ENCODE results near the gene FBXO7.

FBXO7 gene

GRCh38 chr22:32527756-32528155 is 53.1 kb downstream of the FBXO7 start:
- peaks cover 19 to 40% (median 35%) of the 10 kb centered on the region in 5 donors for H3K4me1 ChIP-seq (ENCODE audit: control insufficient read depth in 5 of 5, insufficient read depth in 5 of 5, low read length in 5 of 5)
- H3K9ac ChIP-seq (ENCODE audit: low read length in 5 of 5) = no peak overlapping the region
- H3K4me3 ChIP-seq (ENCODE audit: low read depth in 1 of 5, low read length in 5 of 5) = no peak overlapping the region
- H3K27me3 ChIP-seq (ENCODE audit: control insufficient read depth in 5 of 5, insufficient read depth in 4 of 5, low read length in 5 of 5) = peaks cover 0 to 8% (median 0%) of the 10 kb centered on the region in 5 donors
- no peaks in the 10 kb centered on the region for H3K36me3 ChIP-seq (ENCODE audit: control insufficient read depth in 5 of 5, insufficient read depth in 5 of 5, low read length in 5 of 5)
- H3K27ac ChIP-seq (ENCODE audit: low read depth, low read length) = no peak overlapping the region
- no peaks in the 10 kb centered on the region for H3K9me3 ChIP-seq (ENCODE audit: control insufficient read depth in 5 of 5, low read length in 5 of 5)

- H3K9ac ChIP-seq (ENCODE audit: low read length in 5 of 5) = no peak overlapping the region
- peaks cover 23 to 46% (median 40%) of the 10 kb centered on the region in 5 donors for H3K4me1 ChIP-seq (ENCODE audit: control insufficient read depth in 5 of 5, insufficient read depth in 5 of 5, low read length in 5 of 5)
- no peak overlapping the region for H3K4me3 ChIP-seq (ENCODE audit: low read depth in 1 of 5, low read length in 5 of 5)
- no peaks in the 10 kb centered on the region for H3K36me3 ChIP-seq (ENCODE audit: control insufficient read depth in 5 of 5, insufficient read depth in 5 of 5, low read length in 5 of 5)
- H3K9me3 ChIP-seq (ENCODE audit: control insufficient read depth in 5 of 5, low read length in 5 of 5) = no peaks in the 10 kb centered on the region
- peaks cover 0 to 10% (median 0%) of the 10 kb centered on the region in 5 donors for H3K27me3 ChIP-seq (ENCODE audit: control insufficient read depth in 5 of 5, insufficient read depth in 4 of 5, low read length in 5 of 5)
- no peak overlapping the region for H3K27ac ChIP-seq (ENCODE audit: low read depth, low read length)
These were observed 53.7 kb downstream of the FBXO7 start for GRCh38 chr22:32528316-32528715.

DNA sequence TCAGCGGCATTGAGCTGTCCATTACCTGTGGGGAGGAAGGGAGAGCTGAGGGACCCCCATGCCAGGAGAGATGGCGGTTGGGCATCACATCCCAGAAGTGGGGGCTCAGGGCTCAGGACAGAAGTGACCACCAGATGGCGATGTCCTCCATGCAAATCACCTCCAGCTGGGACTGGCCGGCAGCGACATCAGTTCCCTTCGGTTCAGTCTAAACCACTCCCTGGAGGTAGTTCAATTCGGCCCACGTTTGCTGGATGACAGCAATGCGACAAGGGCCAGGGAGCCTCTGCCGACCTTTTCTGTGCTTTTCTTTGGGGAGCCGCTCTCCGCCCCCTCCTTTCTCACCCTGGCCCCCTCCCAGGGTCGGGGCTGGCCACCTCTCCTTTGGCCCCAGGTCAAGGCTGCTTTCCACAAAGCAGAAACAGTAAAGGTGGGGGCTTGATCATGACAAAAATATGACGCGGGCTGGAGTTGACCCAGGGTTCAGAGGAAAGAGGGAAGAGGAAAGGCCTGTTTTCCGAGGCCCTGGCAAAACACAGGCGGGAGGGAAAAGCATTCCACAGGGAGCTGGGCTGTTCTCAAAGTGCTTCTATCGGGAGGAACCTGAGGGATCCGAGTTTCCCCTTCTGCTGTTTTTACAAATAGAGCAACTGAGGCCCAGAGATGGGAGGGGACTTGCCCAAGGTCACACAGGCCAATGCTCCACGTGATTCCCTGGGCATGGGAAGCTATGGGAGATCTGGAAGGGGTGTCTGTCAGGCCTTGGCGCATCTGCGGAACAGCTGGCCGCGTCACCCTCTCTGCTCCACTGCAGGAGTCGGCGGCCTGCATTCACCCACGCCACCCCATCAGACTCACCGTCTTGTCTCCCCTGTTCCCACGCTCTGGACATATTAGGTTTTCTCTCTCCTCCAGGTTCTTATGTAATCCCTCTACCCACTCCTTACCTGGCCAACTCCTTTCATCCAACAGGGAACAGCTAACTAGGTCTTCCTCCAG is 54.7 kb downstream of the FBXO7 start:
- Histone ChIP-seq H3K9ac (ENCODE audit: low read length in 5 of 5) (peak overlapping the region in 1 of 5 donors; percentile 43), H3K27ac (ENCODE audit: low read depth, low read length) (peak overlapping the region; percentile 81), H3K4me1 (ENCODE audit: control insufficient read depth in 5 of 5, insufficient read depth in 5 of 5, low read length in 5 of 5) (peaks cover 31 to 55% (median 49%) of the 10 kb centered on the region in 5 donors), H3K9me3 (ENCODE audit: control insufficient read depth in 5 of 5, low read length in 5 of 5) (no peaks in the 10 kb centered on the region), H3K27me3 (ENCODE audit: control insufficient read depth in 5 of 5, insufficient read depth in 4 of 5, low read length in 5 of 5) (peaks cover 0 to 16% (median 0%) of the 10 kb centered on the region in 5 donors), H3K36me3 (ENCODE audit: control insufficient read depth in 5 of 5, insufficient read depth in 5 of 5, low read length in 5 of 5) (no peaks in the 10 kb centered on the region), H3K4me3 (ENCODE audit: low read depth in 1 of 5, low read length in 5 of 5) (peak overlapping the region in 1 of 5 donors; percentile 17)

GRCh38 chr22:32531228-32531627 is 56.6 kb downstream of the FBXO7 start:
- Histone ChIP-seq H3K4me3 (ENCODE audit: low read depth in 1 of 5, low read length in 5 of 5) (no peak overlapping the region), H3K36me3 (ENCODE audit: control insufficient read depth in 5 of 5, insufficient read depth in 5 of 5, low read length in 5 of 5) (no peaks in the 10 kb centered on the region), H3K27ac (ENCODE audit: low read depth, low read length) (peak overlapping the region; percentile 81), H3K9me3 (ENCODE audit: control insufficient read depth in 5 of 5, low read length in 5 of 5) (no peaks in the 10 kb centered on the region), H3K4me1 (ENCODE audit: control insufficient read depth in 5 of 5, insufficient read depth in 5 of 5, low read length in 5 of 5) (peaks cover 33 to 74% (median 60%) of the 10 kb centered on the region in 5 donors), H3K9ac (ENCODE audit: low read length in 5 of 5) (peak overlapping the region in 1 of 5 donors; percentile 77), H3K27me3 (ENCODE audit: control insufficient read depth in 5 of 5, insufficient read depth in 4 of 5, low read length in 5 of 5) (peaks cover 0 to 16% (median 0%) of the 10 kb centered on the region in 5 donors)

GRCh38 chr22:32531931-32532819 is 57.6 kb downstream of the FBXO7 start:
- no peaks in the 10 kb centered on the region for H3K9me3 ChIP-seq (ENCODE audit: control insufficient read depth in 5 of 5, low read length in 5 of 5)
- H3K27me3 ChIP-seq (ENCODE audit: control insufficient read depth in 5 of 5, insufficient read depth in 4 of 5, low read length in 5 of 5) = peaks cover 0 to 16% (median 0%) of the 10 kb centered on the region in 5 donors
- no peaks in the 10 kb centered on the region for H3K36me3 ChIP-seq (ENCODE audit: control insufficient read depth in 5 of 5, insufficient read depth in 5 of 5, low read length in 5 of 5)
- H3K27ac ChIP-seq (ENCODE audit: low read depth, low read length) = peak overlapping the region; percentile 81
- H3K9ac ChIP-seq (ENCODE audit: low read length in 5 of 5) = peak overlapping the region in 3 of 5 donors; percentile 1 to 68 (median 31)
- H3K4me1 ChIP-seq (ENCODE audit: control insufficient read depth in 5 of 5, insufficient read depth in 5 of 5, low read length in 5 of 5) = peaks cover 33 to 74% (median 60%) of the 10 kb centered on the region in 5 donors
- peak overlapping the region in 4 of 5 donors; percentile 2 to 37 (median 19) for H3K4me3 ChIP-seq (ENCODE audit: low read depth in 1 of 5, low read length in 5 of 5)

GRCh38 chr22:32532820-32533128 is 58.2 kb downstream of the FBXO7 start:
- peak overlapping the region; percentile 81 for H3K27ac ChIP-seq (ENCODE audit: low read depth, low read length)
- H3K27me3 ChIP-seq (ENCODE audit: control insufficient read depth in 5 of 5, insufficient read depth in 4 of 5, low read length in 5 of 5) = peaks cover 0 to 16% (median 0%) of the 10 kb centered on the region in 5 donors
- H3K9ac ChIP-seq (ENCODE audit: low read length in 5 of 5) = no peak overlapping the region
- H3K9me3 ChIP-seq (ENCODE audit: control insufficient read depth in 5 of 5, low read length in 5 of 5) = no peaks in the 10 kb centered on the region
- no peaks in the 10 kb centered on the region for H3K36me3 ChIP-seq (ENCODE audit: control insufficient read depth in 5 of 5, insufficient read depth in 5 of 5, low read length in 5 of 5)
- peak overlapping the region in 2 of 5 donors; percentile 32 to 37 for H3K4me3 ChIP-seq (ENCODE audit: low read depth in 1 of 5, low read length in 5 of 5)
- peaks cover 33 to 74% (median 60%) of the 10 kb centered on the region in 5 donors for H3K4me1 ChIP-seq (ENCODE audit: control insufficient read depth in 5 of 5, insufficient read depth in 5 of 5, low read length in 5 of 5)

GRCh38 chr22:32533265-32534111 is 58.9 kb downstream of the FBXO7 start:
- no peak overlapping the region for H3K4me3 ChIP-seq (ENCODE audit: low read depth in 1 of 5, low read length in 5 of 5)
- H3K9me3 ChIP-seq (ENCODE audit: control insufficient read depth in 5 of 5, low read length in 5 of 5) = peaks cover 0 to 3% (median 0%) of the 10 kb centered on the region in 5 donors
- H3K9ac ChIP-seq (ENCODE audit: low read length in 5 of 5) = peak overlapping the region in 1 of 5 donors; percentile 97
- peaks cover 33 to 74% (median 60%) of the 10 kb centered on the region in 5 donors for H3K4me1 ChIP-seq (ENCODE audit: control insufficient read depth in 5 of 5, insufficient read depth in 5 of 5, low read length in 5 of 5)
- peak overlapping the region; percentile 81 for H3K27ac ChIP-seq (ENCODE audit: low read depth, low read length)
- H3K36me3 ChIP-seq (ENCODE audit: control insufficient read depth in 5 of 5, insufficient read depth in 5 of 5, low read length in 5 of 5) = no peaks in the 10 kb centered on the region
- H3K27me3 ChIP-seq (ENCODE audit: control insufficient read depth in 5 of 5, insufficient read depth in 4 of 5, low read length in 5 of 5) = peaks cover 0 to 16% (median 0%) of the 10 kb centered on the region in 5 donors

DNA sequence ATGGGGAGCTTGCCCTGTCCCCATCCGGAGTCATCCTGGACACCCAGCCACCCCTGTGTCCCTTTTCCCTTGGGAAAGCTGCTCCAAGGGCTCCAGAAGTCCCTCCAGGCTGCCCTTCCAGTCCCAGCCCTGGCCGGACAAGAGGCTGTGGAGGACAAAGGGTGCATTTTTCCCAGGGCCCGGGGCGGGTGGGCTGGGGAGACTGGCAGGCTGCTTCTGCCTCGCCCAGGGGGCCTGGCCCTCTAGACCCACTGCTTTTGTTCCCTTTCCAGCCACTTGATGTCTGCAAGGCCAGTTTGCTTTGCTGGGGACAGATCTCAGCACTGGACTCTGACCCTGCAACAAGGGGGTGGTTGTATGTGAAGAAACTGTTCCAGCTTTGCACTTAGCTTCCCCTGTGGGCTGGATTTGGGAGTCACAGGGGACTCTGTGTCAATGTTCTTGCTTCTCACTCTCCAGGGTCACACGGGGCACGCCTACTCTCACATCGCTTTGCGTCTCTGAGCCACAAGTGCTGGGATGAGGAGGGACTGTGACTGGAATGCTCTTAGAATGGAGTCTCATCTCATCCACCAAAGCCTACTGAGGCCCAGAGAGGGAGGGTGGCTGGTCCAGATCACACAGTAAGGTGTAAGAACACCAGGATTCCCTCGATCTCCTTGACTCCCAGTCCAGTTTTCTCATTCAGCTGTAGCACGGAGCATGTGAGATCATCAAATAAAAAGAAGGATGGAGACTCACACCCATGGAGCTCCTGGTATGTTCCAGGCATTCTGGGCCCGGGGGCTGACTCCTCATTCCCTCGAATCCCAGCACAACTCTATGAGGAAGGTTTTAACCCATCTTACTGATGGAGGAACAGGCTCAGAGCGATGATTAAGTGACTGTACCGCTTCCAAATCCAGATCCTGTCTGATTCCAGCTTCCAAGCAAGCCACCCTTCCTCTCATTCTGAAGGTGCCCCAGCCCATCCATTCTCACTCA is 59.9 kb downstream of the FBXO7 start:
- peak overlapping the region; percentile 81 for H3K27ac ChIP-seq (ENCODE audit: low read depth, low read length)
- H3K9ac ChIP-seq (ENCODE audit: low read length in 5 of 5) = peak overlapping the region in 1 of 5 donors; percentile 97
- H3K4me1 ChIP-seq (ENCODE audit: control insufficient read depth in 5 of 5, insufficient read depth in 5 of 5, low read length in 5 of 5) = peaks cover 31 to 75% (median 50%) of the 10 kb centered on the region in 5 donors
- H3K9me3 ChIP-seq (ENCODE audit: control insufficient read depth in 5 of 5, low read length in 5 of 5) = peaks cover 0 to 3% (median 0%) of the 10 kb centered on the region in 5 donors
- peaks cover 0 to 16% (median 0%) of the 10 kb centered on the region in 5 donors for H3K27me3 ChIP-seq (ENCODE audit: control insufficient read depth in 5 of 5, insufficient read depth in 4 of 5, low read length in 5 of 5)
- no peak overlapping the region for H3K4me3 ChIP-seq (ENCODE audit: low read depth in 1 of 5, low read length in 5 of 5)
- no peaks in the 10 kb centered on the region for H3K36me3 ChIP-seq (ENCODE audit: control insufficient read depth in 5 of 5, insufficient read depth in 5 of 5, low read length in 5 of 5)
